HS-5 (cell line): ENCODE results near the gene C3orf22.

Experiments used
- DNase-seq: peaks from one replicate; pipeline ENCODE4 v3.0.0-alpha.2; 2012; ENCODE audit warnings: low read depth

C3orf22 gene

GRCh38 chr3:126512026-126512425, 46.7 kb downstream of the C3orf22 start:
- DNase-seq = no peak

GRCh38 chr3:126511291-126511690, 47.4 kb downstream of the C3orf22 start:
- DNase-seq = no peak

- no peak for DNase-seq
Measured at GRCh38 chr3:126510308-126510910, 48.3 kb downstream of the C3orf22 start.

GRCh38 chr3:126509597-126510307, 49.0 kb downstream of the C3orf22 start:
- DNase-seq = no peak

GRCh38 chr3:126508564-126508964, 50.2 kb downstream of the C3orf22 start:
- no peak for DNase-seq

GRCh38 chr3:126507886-126508285, 50.8 kb downstream of the C3orf22 start:
- no peak for DNase-seq

- no peak for DNase-seq
Measured at GRCh38 chr3:126503701-126504100, 55.0 kb downstream of the C3orf22 start.

- DNase-seq = no peak
Measured at GRCh38 chr3:126502656-126503055, 56.1 kb downstream of the C3orf22 start.

GRCh38 chr3:126501736-126502135, 57.0 kb downstream of the C3orf22 start:
- no peak for DNase-seq

- DNase-seq = no peak
Measured at GRCh38 chr3:126501054-126501453, 57.7 kb downstream of the C3orf22 start.

- DNase-seq = no peak
Measured at GRCh38 chr3:126500016-126500415, 58.7 kb downstream of the C3orf22 start.
